Measurements from ENCODE around the gene TBC1D19.

DNA sequence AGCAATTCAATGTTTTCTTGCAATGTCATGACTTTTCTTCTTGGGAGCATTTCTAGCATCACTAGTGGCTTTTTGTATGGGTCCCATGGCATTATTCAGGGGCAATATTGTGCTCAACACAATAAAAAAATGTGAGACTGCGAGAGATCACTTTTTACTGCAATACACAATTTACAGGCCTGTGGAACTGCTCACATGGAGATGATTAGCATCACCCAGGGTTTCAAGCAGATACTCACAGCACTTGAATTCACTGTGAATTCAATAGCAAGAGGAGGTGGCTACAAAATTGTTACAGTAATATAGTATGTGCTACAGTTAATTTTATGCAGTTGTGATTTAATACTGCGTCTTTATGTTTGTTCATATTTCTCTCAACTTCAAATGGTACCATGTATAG lies 50.4 kb downstream of the TBC1D19 start:
- no peak for TF ChIP-seq CTCF (conservative IDR thresholded peaks at IDR 0.05 in 1 of 2, IDR thresholded peaks at IDR 0.05 in 1 of 2; ENCODE audit: extremely low read depth in 1 of 2, insufficient read depth in 1 of 2, low read depth in 1 of 2, low read length in 2 of 2)
- TF ChIP-seq EZH2 (IDR thresholded peaks at IDR 0.05; ENCODE audit: borderline replicate concordance, low read length): no peak
